ENCODE measurements around the gene PMM2. TPM values are rescaled to one million over a fixed set of nuclear protein-coding genes. Genes with fewer than 3 reads are reported as not detected.

The PMM2 gene
- total RNA-seq, 1 experiment from 2014 or later = 58.4 TPM

DNA sequence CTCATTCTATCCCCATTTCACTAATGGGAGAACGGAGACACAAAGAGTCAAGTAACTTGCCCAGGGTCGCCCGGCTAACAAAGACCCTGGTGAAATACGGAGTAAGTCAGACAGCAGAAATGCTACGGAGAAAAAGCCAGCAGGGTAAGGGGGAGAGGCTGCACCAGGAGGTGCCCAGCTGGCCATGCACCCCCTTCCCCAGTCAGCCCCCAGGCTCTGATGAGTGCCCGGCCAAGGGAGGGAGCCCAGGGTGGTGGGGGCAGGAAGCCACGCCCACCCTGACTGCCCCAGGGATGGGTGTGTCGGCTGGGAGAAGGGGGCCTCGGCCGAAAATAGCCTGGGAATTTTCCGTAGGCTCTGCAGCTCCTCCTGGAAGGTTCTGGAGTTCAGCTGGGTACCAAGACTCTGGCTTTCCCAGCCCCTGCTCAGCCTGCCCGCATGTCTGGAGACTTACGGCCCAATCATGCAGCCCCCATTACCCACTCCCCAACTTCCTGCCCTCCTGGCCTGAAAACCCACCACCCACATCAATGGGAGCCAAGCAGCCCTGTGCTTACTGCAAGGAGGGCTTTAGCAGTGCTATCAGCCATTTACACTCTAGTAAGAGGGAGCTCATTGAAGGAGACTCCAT is 67.0 kb downstream of the PMM2 start:
- no peak for ATAC-seq
- Histone ChIP-seq H3K27ac (ENCODE audit: low read length) (peak overlapping the region; percentile 96), H3K36me3 (ENCODE audit: control insufficient read depth, insufficient read depth, low read length) (peaks cover 3% of the 10 kb centered on the region; the same call in 1 of the 2 replicates), H3K27me3 (ENCODE audit: control insufficient read depth, insufficient read depth, low read length) (no peaks in the 10 kb centered on the region), H3K9me3 (ENCODE audit: control insufficient read depth, insufficient read depth, low read depth, low read length) (no peaks in the 10 kb centered on the region), H3K4me1 (ENCODE audit: control insufficient read depth, insufficient read depth, low read length) (peaks cover 65% of the 10 kb centered on the region), H3K4me3 (ENCODE audit: low read depth in 2 of 2, low read length in 2 of 2) (no peak overlapping the region; a peak in 1 of 4 replicates)
- no peak for TF ChIP-seq REST (IDR thresholded peaks at IDR 0.05; ENCODE audit: insufficient read depth in 1 of 2, low read depth in 2 of 2, low read length in 1 of 2)
- TF ChIP-seq, protein P1, sequence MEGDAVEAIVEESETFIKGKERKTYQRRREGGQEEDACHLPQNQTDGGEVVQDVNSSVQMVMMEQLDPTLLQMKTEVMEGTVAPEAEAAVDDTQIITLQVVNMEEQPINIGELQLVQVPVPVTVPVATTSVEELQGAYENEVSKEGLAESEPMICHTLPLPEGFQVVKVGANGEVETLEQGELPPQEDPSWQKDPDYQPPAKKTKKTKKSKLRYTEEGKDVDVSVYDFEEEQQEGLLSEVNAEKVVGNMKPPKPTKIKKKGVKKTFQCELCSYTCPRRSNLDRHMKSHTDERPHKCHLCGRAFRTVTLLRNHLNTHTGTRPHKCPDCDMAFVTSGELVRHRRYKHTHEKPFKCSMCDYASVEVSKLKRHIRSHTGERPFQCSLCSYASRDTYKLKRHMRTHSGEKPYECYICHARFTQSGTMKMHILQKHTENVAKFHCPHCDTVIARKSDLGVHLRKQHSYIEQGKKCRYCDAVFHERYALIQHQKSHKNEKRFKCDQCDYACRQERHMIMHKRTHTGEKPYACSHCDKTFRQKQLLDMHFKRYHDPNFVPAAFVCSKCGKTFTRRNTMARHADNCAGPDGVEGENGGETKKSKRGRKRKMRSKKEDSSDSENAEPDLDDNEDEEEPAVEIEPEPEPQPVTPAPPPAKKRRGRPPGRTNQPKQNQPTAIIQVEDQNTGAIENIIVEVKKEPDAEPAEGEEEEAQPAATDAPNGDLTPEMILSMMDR (IDR thresholded peaks at IDR 0.05) = no peak
- TF ChIP-seq TCF7L2 (IDR thresholded peaks at IDR 0.05; ENCODE audit: low read depth, low read length) = no peak
- TF ChIP-seq SIN3A (IDR thresholded peaks at IDR 0.05; ENCODE audit: borderline replicate concordance, insufficient read depth, low read depth, low read length) = no peak
- no peak; the same call in 1 of the 2 replicates for TF ChIP-seq POLR2AphosphoS5 (IDR thresholded peaks at IDR 0.05; ENCODE audit: low read depth, low read length)
- in situ Hi-C loops (cut with HindIII; ENCODE audit: low pct_unique_long_range_greater_than_20kb, low sequenced_read_pairs) (no loop called here), intact Hi-C loops (cut with micrococcal nuclease; ENCODE audit: unreplicated experiment) (loop anchor here (10.0 kb wide), 2 partner anchors 270 to 290 kb away; no protein-coding TSS in a partner anchor)
- POLR2A ChIA-PET = no interaction called here
- CTCF ChIA-PET = interaction anchor here (0.7 to 1.0 kb wide), 2 partner anchors 9 kb away, joined by 4 to 5 read pairs; no protein-coding TSS in a partner anchor
- BruUV-seq (replicated peaks) = no TSS peak
- no peak for DNase-seq (ENCODE audit: low read depth, low spot score)

DNA sequence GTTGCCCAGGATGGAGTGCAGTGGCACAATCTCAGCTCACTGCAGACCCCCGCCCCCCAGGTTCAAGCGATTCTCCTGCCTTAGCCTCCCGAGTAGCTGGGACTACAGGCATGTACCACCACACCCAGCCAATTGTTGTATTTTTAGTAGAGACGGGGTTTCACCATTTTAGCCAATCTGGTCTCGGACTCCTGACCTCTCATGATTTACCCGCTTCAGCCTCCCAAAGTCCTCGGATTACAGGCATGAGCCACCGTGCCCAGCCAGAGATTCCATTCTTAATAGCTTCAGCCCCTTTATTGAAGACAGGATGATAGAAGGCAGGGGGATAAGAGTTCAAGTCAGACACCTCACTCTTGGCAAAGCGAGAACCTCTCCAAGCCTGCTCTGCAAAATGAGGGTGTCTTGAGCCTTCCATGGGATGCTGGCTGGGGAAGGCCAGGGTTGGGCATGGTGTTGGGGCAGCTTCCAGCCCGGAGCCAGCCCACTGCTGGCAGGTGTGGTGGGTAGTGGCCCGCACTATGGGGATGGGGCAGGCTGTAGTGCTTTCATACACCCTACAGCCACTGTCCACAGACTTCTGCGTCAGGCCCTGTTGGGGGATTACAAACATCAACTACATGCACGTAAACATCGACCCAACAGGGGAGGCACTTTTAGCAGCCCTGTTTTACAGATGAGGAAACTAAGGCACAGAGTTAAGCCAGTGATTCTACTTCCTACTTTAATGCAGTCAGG is 67.7 kb downstream of the PMM2 start:
- peaks cover 63% of the 10 kb centered on the region for H3K4me1 ChIP-seq (ENCODE audit: control insufficient read depth, insufficient read depth, low read length)
- no peaks in the 10 kb centered on the region for H3K9me3 ChIP-seq (ENCODE audit: control insufficient read depth, insufficient read depth, low read depth, low read length)
- CTCF ChIA-PET = interaction anchor here (0.7 kb wide), 1 partner anchor 10 kb away, joined by 4 read pairs; no protein-coding TSS in a partner anchor
- intact Hi-C loops (cut with micrococcal nuclease; ENCODE audit: unreplicated experiment) = loop anchor here (10.0 kb wide), 2 partner anchors 269 to 291 kb away; no protein-coding TSS in a partner anchor
- in situ Hi-C loops (cut with HindIII; ENCODE audit: low pct_unique_long_range_greater_than_20kb, low sequenced_read_pairs) = no loop called here
- DNase-seq (ENCODE audit: low read depth, low spot score) (no peak), ATAC-seq (no peak)
- POLR2A ChIA-PET = no interaction called here
- TF ChIP-seq, protein P1 (IDR thresholded peaks at IDR 0.05) = no peak
- TF ChIP-seq TCF7L2 (IDR thresholded peaks at IDR 0.05; ENCODE audit: low read depth, low read length) = no peak
- no peak for TF ChIP-seq REST (IDR thresholded peaks at IDR 0.05; ENCODE audit: insufficient read depth in 1 of 2, low read depth in 2 of 2, low read length in 1 of 2)
- TF ChIP-seq POLR2AphosphoS5 (IDR thresholded peaks at IDR 0.05; ENCODE audit: low read depth, low read length) = no peak
- TF ChIP-seq SIN3A (IDR thresholded peaks at IDR 0.05; ENCODE audit: borderline replicate concordance, insufficient read depth, low read depth, low read length) = no peak
- peak overlapping the region; percentile 96 for H3K27ac ChIP-seq (ENCODE audit: low read length)
- no peaks in the 10 kb centered on the region for H3K27me3 ChIP-seq (ENCODE audit: control insufficient read depth, insufficient read depth, low read length)
- peaks cover 3% of the 10 kb centered on the region; the same call in 1 of the 2 replicates for H3K36me3 ChIP-seq (ENCODE audit: control insufficient read depth, insufficient read depth, low read length)
- peak overlapping the region in 1 of 2 experiments; percentile 86; a peak in 2 of 4 replicates for H3K4me3 ChIP-seq (ENCODE audit: low read depth in 2 of 2, low read length in 2 of 2)
- BruUV-seq (replicated peaks) = TSS peak; percentile 53
